Choroid plexus epithelial cell (primary cell): ENCODE data around the gene METTL16.
"Not testable (repeated sequence)": the region's sequence is repeated elsewhere in the genome, so short reads cannot be mapped to it uniquely, and the experiment has no call there.

Experiments used
- DNase-seq: peaks from one replicate; pipeline ENCODE4 v3.0.0-alpha.2; 2010; ENCODE audit warnings: low read depth
- H3K4me3 ChIP-seq: 2 replicates; pipeline ENCODE4 v1.5.1; 2011; ENCODE audit warnings: low read depth, mild to moderate bottlenecking, control low read depth, low read length, moderate library complexity
- CTCF ChIP-seq: conservative IDR thresholded peaks from 2 replicates; pipeline ENCODE4 v1.5.1; 2011; ENCODE audit warnings: low read depth, mild to moderate bottlenecking, control low read depth, inconsistent platforms, low read length, moderate library complexity

METTL16 gene

DNA sequence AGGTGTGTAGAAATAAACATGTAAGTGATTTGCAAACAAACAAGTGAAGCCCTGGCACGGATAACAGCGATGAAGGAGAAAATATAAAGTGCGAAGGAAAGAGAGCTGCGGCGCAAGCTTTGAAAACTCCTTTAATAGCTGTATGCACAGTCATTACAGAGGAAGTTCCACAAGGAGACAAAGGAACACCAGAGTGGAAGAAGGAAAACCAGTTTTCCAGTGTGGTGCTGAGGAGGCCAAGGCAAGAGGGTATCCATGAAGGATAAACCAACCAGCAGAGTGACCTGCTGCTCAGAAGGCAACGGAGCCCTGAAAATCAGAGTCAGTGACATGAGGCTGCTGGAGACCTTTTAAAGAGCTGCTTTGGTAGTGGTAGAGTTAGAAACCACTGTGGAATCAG, 24.4 kb downstream of the METTL16 start:
- DNase-seq: no peak
- H3K4me3 ChIP-seq: no peak overlapping the region
- TF ChIP-seq CTCF: no peak

DNA sequence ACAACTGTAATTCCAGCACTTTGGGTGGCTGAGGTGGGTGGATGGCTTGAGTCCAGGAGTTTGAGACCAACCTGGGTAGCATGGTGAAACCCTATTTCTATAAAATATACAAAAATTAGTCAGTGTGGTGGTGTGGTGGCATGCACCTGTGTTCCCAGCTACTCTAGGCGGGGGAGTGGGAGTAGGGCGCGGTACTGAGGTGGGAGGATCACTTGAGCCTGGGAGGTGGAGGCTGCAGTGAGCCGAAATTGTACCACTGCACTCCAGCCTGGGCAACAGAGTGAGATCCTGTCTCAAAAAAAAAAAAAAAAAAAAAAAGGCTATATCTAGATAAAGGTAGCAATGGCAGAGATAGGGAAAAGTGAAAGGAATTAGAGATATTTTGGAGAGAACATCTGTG, 25.0 kb downstream of the METTL16 start:
- H3K4me3 ChIP-seq, DNase-seq: not testable (repeated sequence)

GRCh38 chr17:2485970-2486369, 25.7 kb downstream of the METTL16 start:
- no peak overlapping the region for H3K4me3 ChIP-seq
- no peak for DNase-seq
- TF ChIP-seq CTCF: no peak

GRCh38 chr17:2485543-2485942, 26.1 kb downstream of the METTL16 start:
- DNase-seq: peak; percentile 48

DNA sequence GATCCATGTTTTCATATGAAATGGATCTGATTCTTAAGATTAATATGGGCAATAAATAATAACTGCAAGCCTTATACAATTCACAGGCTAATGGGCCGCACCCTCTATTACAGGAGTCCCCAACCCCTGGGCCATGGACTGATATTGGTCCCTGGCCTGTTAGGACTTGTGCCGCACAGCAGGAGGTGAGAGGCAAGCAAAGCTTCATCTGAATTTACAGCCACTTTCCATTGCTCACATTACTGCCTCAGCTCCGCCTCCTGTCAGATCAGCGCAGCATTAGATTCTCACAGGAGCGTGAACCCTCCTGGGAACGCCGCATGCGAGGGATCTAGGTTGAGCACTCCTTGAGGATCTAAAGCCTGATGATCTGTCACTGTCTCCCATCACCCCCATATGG, 26.8 kb downstream of the METTL16 start:
- no peak for TF ChIP-seq CTCF
- DNase-seq: no peak
- no peak overlapping the region for H3K4me3 ChIP-seq

More at GRCh38 chr17:2485543-2485942, 26.1 kb downstream of the METTL16 start:
- H3K4me3 ChIP-seq: no peak overlapping the region
- no peak for TF ChIP-seq CTCF

DNA sequence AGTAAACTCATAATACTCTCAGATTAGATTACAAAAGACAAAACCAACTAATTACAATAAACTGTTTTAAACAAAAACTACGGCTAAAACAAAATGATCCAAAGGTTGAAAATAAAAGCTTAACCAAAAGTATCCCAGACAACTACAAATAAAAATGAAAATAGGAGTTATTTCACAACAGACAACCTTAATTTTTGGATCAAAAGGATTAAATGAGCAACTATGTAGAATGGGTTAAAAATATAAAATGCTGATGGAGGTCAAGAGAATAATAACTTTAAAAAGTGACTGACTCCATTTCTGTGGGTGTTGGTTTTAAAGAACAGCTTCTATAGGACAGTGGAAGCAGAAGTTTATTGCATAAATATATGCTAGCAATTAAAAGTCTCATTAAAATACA, 28.6 kb downstream of the METTL16 start:
- no peak for DNase-seq
- no peak overlapping the region for H3K4me3 ChIP-seq
- no peak for TF ChIP-seq CTCF

GRCh38 chr17:2482218-2482617, 29.5 kb downstream of the METTL16 start:
- DNase-seq: no peak
- H3K4me3 ChIP-seq: no peak overlapping the region
- no peak for TF ChIP-seq CTCF

- TF ChIP-seq CTCF: no peak
- H3K4me3 ChIP-seq: no peak overlapping the region
- no peak for DNase-seq
Observed at GRCh38 chr17:2481760-2482159, 29.9 kb downstream of the METTL16 start.
